Epithelial cell of proximal tubule (primary cell): ENCODE data around the gene TRABD2B. TPM values are rescaled to one million over a fixed set of nuclear protein-coding genes. Genes with fewer than 3 reads are reported as not detected.

Source experiments
- DNase-seq: peaks from one replicate; pipeline ENCODE4 v3.0.0-alpha.2; 2011; ENCODE audit warnings: low read depth
- H3K4me3 ChIP-seq: 2 replicates; pipeline ENCODE4 v1.5.1; 2011; ENCODE audit warnings: low read depth, mild to moderate bottlenecking, low read length
- CTCF ChIP-seq: conservative IDR thresholded peaks from 2 replicates; pipeline ENCODE4 v1.5.1; 2012; ENCODE audit warnings: low read depth, mild to moderate bottlenecking, low read length
- total RNA-seq: library from RNA; depleted of rRNA; stranded (reverse); fragments of >200 nt; gene quantifications from 2 replicates; pipeline ENCODE4 v1.2.3, GENCODE V29; 2015

The TRABD2B gene
- total RNA-seq, 1 donor from 2014 or later = 0.46 TPM

DNA sequence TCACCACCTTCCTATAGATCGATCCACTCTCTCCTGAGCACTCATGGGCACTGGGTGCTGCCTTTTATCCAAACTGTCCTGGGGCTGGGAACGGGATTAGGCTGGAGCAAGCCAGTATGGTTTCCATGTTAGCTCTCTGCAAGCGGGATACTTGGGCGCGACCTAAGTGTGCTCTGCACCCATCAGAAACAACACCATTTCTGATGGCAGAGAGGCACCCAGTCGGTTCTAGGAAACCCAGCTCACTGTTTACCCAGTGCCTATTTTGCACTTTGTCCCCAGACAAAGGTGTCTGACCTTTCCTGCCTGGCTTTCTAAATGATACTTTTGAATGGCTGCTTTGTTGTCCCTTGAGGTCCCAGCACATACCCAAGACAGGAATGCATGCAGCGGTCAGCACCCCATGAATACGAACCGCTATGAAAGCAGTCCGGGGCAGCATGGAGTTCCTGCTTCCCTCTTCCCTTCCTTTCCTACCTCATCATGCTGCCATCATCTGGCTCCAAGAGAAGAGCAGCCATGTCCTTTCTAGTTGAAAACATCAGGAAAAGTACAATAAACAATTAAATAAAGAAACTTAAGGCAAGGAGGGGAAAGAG is 83.9 kb downstream of the TRABD2B start:
- TF ChIP-seq CTCF = no peak
- DNase-seq = no peak
- H3K4me3 ChIP-seq = no peak overlapping the region

DNA sequence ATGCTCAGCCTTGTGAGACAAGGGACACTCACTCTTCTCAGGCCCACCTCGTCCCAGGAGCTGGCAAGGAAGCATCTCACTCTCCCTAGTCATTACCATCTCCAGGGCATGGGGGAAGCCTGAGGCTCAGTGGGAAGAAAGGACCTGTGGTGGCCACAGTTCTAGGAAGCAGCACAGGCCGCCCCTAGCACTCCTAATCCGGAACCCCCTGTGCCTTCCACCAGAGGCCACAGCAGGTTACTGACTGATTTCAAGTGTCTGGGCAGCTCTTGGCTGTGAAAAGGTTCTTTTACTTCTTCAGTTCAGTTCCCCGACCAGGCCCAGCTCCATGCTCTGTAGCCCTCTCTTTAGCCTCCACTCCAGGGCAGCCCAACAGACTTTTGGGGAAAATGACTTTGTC is 84.4 kb downstream of the TRABD2B start:
- H3K4me3 ChIP-seq = no peak overlapping the region
- DNase-seq = no peak
- TF ChIP-seq CTCF = no peak

DNA sequence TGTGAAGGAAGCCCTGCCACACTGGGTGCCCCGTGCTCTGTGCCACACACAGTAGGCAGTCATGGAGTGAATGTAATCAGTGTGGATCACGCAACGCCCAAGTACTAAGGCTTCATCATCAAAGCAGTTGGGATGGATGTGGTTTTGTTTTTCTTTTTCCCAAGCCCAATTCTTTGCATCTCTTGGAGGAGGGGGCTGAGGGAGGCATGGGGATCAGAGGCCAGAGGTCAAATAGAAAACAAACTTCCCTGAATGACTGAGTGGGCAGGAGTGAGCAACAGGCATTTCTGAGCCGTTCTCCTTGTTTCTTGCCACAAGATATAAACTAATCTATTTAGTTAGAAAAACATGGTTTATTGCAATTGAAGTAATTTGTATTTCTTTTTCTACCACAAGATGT is 85.3 kb downstream of the TRABD2B start:
- TF ChIP-seq CTCF = no peak
- H3K4me3 ChIP-seq = no peak overlapping the region
- DNase-seq = no peak

DNA sequence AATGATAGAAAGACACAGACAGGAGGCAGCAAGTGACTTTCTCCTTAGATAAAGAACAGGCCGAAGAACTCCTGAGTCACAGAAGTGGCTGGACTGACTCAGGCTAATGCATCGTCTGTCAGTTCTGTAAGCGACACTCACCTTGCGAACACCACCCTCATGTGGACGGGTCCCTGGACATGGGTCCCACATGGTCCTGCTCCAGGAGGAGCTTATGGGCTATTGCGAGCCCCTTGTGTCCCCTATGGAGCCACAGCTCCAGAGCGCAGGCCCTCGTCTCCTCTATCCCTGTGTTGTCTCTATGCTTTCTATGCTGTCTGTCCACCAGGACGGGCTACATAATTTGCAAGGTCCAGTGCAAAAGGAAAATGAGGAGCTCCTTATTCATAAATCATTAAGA is 85.8 kb downstream of the TRABD2B start:
- no peak for TF ChIP-seq CTCF
- no peak for DNase-seq
- no peak overlapping the region for H3K4me3 ChIP-seq

- no peak for TF ChIP-seq CTCF
- H3K4me3 ChIP-seq = no peak overlapping the region
- no peak for DNase-seq
Observed at GRCh38 chr1:47908258-47908657, 88.9 kb downstream of the TRABD2B start.

GRCh38 chr1:47907177-47907528 is 90.0 kb downstream of the TRABD2B start:
- H3K4me3 ChIP-seq = no peak overlapping the region
- no peak for TF ChIP-seq CTCF
- DNase-seq = no peak

- no peak for TF ChIP-seq CTCF
- no peak for DNase-seq
- H3K4me3 ChIP-seq = no peak overlapping the region
Observed at GRCh38 chr1:47906527-47907176, 90.5 kb downstream of the TRABD2B start.
